HG03439 (cell line): ENCODE results near the gene SERPINA5.

Experiments used
- ATAC-seq: cut with Tn5 transposase; IDR thresholded peaks from one replicate; pipeline ENCODE4 v1.9.1; 2021; ENCODE audit warnings: mild to moderate bottlenecking, moderate library complexity; ENCODE audit not compliant: unreplicated experiment

Gene SERPINA5

DNA sequence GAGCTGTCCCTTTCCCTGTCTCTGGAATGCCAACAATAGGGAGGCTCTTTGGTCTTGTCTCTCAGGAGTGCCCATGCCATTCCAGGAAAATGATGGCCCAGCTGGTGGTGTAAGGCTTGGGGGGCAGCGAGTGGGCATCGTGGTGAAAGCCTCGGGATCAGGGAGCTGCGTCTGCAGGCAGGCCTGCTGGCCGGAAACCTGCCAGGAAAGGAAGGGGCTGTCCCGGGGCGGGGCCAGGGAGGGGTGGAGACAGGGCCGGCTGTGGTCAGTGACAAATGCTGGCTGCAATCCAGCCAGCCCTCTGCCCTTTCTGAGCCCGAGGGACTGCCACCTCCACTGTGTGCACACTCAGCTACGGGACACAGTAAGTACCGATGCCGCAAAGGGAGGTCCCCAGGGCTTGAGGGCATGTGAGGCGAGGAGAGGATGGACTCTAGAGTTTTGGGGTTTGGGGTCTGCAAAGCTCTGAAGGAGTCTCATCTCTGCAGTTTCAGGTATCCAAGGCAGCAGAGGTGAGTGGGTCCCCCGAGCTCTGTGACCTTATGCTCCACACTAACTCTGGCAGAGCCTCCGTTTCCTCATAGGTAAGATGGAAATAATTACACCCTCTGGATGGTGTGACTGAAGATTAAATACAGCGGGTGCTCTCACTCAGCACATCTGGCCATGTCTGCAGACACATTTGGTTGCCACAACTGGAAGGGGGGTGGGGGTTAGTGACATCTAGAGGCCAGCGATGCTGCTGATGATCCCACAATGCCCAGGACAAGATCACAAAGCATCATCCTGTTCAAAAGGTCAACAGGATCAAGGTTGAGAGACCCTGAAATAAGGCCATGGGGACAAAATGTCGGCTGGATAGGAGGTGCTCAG lies at the start of gene SERPINA5:
Gene SERPINA5 (plus strand): TSS at position 300 of the 873 bp plus-strand sequence. CDS start 5,937 bp downstream, outside the sequence.
- no peak for ATAC-seq

- no peak for ATAC-seq
Observed at GRCh38 chr14:94532447-94532846, 48.8 kb upstream of the SERPINA5 start.

GRCh38 chr14:94535506-94535905 lies 45.7 kb upstream of the SERPINA5 start:
- ATAC-seq = no peak

DNA sequence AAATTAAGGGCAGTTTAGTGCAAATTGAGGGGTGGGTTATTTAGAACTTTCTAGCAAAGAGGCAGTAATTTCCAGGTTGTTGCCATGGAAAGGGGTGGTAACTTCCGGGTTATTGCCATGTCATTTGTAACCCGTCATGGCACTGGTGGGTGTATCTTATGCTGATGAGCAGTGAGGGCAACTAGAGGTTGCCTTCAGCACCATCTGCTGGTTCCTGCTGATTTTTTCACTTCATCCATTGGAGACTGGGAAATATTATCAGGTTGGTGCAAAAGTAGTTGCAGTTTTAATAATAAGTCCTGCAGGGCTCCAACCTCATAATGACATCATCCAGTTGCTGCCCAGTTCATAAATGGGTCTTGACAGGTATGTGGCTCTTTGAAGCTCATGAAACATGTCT lies 44.4 kb upstream of the SERPINA5 start:
- ATAC-seq = no peak

DNA sequence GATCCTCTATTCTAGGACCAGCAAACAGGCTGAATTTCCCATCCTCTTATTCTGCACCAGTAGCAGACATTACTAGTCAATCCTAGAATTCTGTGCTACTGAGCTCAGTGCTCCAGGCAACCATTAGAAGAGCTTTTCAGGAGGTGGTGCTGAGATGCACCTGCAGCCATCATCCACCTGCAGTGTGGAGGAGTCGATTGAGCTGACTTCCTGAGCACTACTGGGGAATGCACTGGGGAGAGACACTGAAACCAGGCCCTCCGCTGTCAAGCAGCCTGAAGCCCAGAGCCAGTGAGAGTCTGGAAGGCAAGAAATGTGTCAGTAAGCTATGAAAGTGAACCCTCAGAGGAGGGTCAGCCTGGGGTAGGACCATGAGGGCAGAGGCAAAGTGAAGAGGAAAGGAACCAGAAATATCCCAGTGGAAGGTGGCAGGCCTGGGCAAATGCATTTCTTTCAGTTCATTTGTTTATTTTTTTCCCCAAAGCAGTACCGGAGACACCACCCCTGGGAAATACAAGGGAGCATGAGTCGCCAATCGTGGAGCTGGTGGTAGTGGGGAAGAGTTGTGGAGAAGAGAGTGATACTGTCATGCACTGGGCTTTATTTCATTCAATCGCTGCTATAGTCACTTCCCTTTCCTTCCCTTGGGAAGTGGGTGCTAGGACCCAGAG lies 43.0 kb upstream of the SERPINA5 start:
- ATAC-seq = no peak

- ATAC-seq = no peak
Observed at GRCh38 chr14:94539181-94539580, 42.0 kb upstream of the SERPINA5 start.

DNA sequence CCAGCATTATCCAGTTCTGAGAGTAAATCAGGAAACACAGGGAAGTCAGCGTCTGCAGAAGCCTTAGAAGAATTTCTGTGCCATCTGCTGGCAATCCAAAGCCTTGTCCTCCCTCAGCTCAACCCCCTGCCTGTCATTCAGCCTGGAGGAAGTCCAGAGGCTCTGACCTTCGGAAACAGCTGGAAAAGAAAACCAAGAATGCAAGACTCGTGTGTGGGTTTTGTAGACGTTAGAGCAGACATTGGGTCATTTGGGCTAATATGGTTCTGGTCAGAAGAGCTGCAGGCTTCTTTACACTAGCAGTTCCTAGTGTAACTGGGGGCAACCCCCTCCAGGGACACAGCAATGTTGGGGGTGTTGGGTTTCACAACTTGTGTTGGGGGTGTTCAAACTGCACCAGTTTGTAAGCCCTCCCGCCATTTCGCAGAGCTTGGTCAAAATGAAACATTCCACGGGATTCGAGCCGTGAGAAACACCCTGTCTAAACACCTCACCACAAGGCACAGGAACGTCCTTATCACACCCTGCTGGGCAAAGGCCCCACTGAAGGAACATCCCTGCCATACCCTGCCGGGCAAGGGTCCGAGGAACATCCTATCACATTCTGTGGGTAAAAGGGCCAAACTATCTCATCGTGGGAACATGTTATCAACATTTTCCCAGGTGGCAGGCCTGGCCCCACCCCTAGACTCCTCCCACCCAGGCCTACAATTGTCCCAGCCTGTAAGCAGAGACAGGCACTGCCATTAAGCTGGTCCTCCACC lies 41.0 kb upstream of the SERPINA5 start:
- no peak for ATAC-seq

- ATAC-seq = no peak
Observed at GRCh38 chr14:94541234-94541975, 39.8 kb upstream of the SERPINA5 start.

DNA sequence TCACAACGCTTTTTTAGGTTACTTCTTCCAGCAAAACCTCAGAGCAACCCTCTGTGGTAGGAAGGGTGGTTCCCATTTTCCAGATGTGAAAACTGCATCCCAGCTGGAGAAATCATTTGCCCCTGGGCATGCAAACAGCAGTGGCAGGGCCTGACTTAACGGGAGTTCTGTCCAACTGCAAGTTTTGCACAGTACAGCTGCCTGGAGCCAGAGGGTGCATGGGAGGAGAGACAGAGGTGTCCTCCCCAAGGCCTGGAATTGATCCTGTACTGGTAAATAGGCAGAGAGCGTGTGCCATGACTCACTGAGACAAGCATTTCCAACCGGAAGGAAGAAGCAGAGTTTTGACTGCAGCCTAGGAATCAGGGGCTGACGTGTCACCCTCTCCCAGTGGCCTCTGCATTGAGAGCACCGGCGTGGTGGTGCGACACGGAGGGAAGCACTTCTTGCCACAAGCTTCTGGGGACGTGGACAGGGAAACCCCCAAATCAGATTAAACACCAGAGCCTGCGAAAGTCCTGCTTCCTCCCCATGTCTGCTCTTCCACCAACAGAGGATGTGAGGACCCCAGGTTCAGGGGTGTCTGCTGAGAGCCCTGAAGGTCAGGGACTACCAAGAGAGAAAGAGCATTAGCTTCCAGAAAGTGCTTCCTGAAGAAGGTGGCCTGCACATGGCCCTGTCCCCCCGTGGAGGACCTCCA lies 39.0 kb upstream of the SERPINA5 start:
- no peak for ATAC-seq

DNA sequence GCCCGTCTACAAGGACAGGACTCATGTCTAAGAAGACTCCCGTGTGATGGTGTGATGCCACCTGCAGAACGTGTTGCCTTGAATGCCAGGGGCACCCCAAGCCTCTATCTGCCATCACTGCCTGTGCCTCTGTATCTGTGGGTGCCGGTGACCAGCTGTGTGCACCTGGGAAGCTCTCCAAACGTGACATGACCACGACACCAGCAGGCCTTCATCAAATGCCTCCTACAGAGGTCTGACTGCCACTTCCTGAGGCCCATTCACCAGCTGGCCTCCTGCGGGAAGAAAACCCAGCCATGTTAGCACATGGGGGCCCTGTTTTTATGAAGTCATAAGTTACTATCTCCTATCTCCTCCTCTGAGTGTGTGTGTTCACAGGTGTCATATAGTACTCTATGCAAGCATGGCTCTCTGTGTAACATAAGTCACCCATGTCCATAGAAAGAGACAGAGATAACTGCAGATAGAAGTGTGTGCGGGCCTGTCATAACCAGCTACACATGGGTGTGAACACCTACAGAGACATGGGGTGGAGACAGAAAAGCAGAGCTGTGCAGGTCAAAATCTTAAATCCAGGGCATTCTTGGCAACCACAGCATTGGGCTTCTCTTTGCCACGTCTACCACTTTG lies 38.3 kb upstream of the SERPINA5 start:
- no peak for ATAC-seq

DNA sequence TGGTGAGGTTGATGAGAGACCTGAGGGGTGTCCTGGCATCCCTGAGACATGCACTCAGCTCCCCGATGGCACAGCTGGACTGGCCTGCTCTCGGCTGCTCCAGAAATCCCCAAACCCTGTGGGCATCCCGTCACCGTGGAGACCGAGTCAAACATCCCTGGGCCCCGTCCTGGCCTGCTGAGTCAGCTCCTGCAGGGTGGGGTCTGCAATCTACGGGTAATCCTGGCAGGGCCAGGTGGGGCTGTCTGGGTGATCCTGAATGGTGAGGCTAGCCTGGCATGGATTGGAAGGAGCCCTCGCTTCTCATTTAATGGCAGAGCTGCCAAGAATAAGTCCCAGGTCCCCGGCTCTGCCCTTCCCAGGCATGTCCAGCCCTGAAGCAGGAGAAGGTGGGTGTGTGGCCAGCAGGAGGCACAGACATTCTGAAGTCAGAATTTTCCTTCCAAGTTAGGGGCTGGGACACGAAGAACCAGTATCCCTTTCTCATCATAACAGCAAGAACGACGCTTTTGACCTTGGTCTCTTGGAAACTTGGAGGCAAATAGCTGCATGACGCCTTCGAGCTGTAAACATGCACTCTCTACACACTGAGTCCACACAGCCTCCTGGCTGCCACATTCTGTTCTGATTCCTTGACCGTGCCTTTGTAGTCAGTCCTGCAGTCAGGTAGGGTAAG lies 37.6 kb upstream of the SERPINA5 start:
- no peak for ATAC-seq

GRCh38 chr14:94544726-94545125 lies 36.5 kb upstream of the SERPINA5 start:
- ATAC-seq = no peak

GRCh38 chr14:94545131-94545841 lies 35.9 kb upstream of the SERPINA5 start:
- ATAC-seq = no peak

DNA sequence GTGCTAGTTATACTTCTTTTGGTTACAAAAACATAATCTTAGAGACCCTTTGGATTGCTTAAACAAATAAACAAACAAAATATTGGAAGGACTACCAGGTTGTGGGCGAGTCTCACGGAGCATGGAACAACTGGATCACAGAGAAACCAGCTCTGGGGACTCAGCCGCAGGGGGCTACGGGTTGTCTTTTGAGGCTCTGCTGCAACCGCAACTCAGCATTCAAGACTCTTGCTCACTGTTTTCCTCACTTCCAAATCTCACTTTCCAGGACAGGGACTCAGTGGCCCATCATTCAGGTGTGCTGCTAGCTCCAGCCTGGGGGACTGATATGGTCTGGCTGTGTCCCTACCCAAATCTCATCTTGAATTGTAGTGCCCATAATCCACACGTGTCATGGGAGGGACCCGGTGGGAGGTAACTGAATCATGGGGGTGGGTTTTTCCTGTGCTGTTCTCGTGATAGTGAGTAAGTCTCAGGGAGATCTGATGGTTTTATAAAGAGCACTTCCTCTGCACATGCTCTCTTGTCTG lies 34.0 kb upstream of the SERPINA5 start:
- ATAC-seq = no peak

DNA sequence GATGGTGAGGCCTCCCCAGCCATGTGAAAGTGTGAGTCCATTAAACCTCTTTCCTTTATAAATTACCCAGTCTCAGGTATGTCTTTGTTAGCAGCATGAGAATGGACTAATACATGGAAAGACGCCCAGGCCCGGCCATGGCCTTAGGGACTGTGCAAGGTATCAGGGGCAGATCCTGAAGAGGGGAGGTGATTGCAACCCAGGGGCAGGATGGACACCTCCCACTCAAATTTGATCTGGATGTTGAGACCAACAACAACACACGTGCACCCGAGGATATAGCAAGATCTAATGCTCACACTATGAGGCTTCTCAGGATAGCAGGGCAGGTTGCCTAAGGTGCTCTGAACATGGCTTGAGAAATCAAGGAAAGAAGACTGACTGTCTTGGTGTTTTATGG lies 33.5 kb upstream of the SERPINA5 start:
- no peak for ATAC-seq

DNA sequence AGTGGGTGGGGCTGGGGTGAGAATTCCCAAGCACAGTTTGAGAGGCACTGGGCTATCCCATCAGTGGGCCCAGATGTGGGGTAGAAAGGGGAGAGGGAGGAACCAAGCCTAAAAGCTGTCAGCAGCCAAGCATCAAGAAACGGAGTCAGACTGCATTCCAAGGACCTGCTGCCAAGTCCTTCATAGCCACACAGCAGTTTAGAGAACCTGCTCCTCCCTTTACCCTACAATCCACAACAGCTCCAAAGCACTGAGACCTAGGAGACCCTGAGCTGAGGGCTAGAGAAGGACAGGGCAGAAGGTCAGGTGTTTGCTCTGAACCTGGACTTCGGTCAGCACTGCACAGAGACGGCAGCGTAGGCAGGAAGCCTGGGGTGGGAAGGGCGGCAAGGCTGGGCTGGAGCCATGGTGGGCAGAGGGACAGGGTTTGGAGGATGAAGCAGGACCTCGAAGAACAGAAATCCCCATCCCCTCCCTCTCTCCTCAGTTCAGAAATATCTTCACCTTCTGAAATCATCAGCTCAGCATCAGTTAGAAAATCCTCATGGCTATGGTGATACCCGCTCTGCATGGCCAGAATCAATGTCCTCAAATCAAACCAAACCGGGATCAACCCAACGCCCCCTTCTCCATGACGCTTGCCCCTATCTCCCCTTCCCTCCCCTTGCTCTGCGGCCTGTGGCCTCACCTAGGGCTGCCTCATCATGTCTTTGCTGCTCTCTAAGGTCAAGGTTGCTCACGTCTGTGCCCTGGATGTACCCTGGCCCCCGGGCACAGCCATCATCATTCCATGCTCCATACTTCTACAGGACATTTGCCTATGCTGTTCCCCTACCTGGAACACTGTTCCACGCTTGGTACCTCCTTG lies 32.9 kb upstream of the SERPINA5 start:
- no peak for ATAC-seq
